Vagina (tissue), 2 donors: ENCODE results near the gene SMG6.

Experiments used
- POLR2A ChIP-seq, 2 donors: fragments of 450-650 bp; IDR thresholded peaks; one replicate each; pipeline ENCODE4 v1.6.1; 2017; ENCODE audit warnings: antibody characterized with exemption in 2 of 2, mild to moderate bottlenecking in 2 of 2, moderate library complexity in 2 of 2
- TF ChIP-seq, protein P1 (sequence below), 3 experiments: fragments of 450-650 bp in 2 of 3; fragments of 200-600 bp in 1 of 3; sonication (generic) in 1 of 3; IDR thresholded peaks; one replicate each; pipeline ENCODE4 v1.5.1; 2017 to 2019; ENCODE audit warnings: antibody characterized with exemption in 3 of 3, mild to moderate bottlenecking in 2 of 3, moderate library complexity in 2 of 3

DNA sequence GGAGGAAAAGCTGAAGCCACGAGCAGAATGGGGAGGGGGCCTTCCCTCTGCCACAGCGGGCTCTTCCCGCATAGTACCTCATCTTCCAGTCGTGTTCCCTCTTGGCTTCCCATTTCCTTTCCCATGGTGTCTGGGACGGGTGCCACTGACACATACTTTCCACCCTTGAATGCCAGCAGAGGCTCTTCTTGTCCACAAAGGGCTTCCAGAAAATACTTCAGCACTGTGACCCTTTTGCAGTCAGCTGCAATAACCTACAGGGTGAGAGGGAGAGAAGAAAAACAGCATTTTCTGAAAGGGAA, 218.0 kb downstream of the SMG6 start:
- TF ChIP-seq, protein P1, sequence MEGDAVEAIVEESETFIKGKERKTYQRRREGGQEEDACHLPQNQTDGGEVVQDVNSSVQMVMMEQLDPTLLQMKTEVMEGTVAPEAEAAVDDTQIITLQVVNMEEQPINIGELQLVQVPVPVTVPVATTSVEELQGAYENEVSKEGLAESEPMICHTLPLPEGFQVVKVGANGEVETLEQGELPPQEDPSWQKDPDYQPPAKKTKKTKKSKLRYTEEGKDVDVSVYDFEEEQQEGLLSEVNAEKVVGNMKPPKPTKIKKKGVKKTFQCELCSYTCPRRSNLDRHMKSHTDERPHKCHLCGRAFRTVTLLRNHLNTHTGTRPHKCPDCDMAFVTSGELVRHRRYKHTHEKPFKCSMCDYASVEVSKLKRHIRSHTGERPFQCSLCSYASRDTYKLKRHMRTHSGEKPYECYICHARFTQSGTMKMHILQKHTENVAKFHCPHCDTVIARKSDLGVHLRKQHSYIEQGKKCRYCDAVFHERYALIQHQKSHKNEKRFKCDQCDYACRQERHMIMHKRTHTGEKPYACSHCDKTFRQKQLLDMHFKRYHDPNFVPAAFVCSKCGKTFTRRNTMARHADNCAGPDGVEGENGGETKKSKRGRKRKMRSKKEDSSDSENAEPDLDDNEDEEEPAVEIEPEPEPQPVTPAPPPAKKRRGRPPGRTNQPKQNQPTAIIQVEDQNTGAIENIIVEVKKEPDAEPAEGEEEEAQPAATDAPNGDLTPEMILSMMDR (IDR thresholded peaks at IDR 0.05), result no peak
- no peak for TF ChIP-seq POLR2A (IDR thresholded peaks at IDR 0.05)
